ENCODE measurements around the gene KCMF1.

The KCMF1 gene

DNA sequence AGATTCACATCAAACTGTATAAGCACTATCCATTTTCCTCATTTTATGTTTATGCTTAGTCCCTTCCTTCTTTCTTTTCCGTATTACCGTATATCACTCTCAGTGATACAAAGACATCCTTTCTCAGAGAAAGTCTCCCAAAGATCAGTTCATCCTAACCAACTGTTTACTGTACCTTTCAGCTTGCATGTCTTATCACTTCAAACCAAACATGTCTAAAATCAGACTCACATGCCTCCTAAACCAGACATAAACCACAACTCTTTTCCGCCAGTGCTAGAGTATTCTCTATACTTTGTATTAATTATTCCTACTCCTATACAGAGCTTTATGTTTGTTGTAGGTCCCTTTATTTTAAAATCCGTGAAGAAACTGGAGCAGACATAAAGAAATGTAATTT lies 41.5 kb downstream of the KCMF1 start:
- DNase-seq, result no peak
- Histone ChIP-seq H3K27me3 (no peaks in the 10 kb centered on the region), H3K36me3 (no peaks in the 10 kb centered on the region; the same call in 1 of the 2 replicates), H3K4me3 (ENCODE audit: low read depth, low read length) (no peak overlapping the region), H3K9me3 (no peaks in the 10 kb centered on the region), H3K4me1 (no peaks in the 10 kb centered on the region)
- TF ChIP-seq, protein P1, sequence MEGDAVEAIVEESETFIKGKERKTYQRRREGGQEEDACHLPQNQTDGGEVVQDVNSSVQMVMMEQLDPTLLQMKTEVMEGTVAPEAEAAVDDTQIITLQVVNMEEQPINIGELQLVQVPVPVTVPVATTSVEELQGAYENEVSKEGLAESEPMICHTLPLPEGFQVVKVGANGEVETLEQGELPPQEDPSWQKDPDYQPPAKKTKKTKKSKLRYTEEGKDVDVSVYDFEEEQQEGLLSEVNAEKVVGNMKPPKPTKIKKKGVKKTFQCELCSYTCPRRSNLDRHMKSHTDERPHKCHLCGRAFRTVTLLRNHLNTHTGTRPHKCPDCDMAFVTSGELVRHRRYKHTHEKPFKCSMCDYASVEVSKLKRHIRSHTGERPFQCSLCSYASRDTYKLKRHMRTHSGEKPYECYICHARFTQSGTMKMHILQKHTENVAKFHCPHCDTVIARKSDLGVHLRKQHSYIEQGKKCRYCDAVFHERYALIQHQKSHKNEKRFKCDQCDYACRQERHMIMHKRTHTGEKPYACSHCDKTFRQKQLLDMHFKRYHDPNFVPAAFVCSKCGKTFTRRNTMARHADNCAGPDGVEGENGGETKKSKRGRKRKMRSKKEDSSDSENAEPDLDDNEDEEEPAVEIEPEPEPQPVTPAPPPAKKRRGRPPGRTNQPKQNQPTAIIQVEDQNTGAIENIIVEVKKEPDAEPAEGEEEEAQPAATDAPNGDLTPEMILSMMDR (IDR thresholded peaks at IDR 0.05; ENCODE audit: low read depth, low read length), result no peak

DNA sequence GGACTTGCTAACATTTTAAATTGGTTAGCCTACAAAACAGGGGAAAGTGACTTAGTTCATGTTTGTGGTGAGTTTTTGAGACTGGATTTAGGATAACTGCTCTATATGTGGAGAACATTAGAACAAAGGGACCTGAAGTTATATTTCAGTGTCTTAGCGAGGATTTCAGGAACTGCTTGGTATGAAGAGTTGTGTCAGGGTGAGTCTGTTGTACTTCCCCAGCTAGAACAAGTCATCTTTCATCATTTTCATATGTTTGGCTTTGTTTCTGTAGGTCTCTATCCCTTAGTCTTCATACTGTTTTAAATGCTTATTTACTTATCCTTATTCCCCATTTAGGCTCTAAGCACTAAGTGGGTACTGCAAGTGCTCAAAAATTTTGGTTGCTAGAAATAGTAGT lies 41.9 kb downstream of the KCMF1 start:
- Histone ChIP-seq H3K4me1 (no peaks in the 10 kb centered on the region), H3K36me3 (no peaks in the 10 kb centered on the region), H3K9me3 (no peaks in the 10 kb centered on the region), H3K27me3 (no peaks in the 10 kb centered on the region), H3K4me3 (ENCODE audit: low read depth, low read length) (no peak overlapping the region)
- TF ChIP-seq, protein P1 (IDR thresholded peaks at IDR 0.05; ENCODE audit: low read depth, low read length), result no peak
- no peak for DNase-seq

DNA sequence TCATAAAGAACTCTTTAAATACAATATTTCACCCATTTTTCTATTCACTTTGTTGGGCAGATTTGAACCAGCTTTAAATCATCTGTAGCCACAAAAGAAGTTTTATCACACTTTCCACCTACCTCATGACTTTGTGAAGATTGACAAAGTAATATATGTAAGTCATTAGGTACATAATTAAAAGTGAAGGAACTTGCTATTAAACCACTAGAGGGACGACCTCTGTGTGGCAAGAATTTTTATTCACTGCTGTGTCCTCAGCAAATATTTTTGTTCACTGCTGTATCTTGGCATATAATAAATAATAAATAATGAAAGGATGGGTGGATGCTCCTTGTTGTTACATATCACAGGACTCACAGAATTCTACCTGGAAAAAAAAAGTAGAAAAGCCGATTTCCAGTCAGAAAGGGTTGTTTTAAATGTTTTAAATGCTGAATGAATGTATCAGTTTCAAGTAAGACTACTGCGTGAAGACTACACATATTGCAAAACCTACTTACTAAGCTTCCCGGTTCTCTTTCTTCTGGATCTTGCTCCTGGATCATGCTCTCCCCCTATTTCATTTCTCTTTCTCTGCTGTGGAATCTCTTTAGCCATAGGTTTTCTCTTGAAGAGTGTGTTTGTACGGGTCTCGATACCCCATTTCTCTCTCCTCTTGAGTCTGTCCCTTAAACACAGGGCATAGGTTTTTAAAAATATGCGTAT lies 44.8 kb downstream of the KCMF1 start:
- no peak for DNase-seq
- no peak overlapping the region for H3K4me3 ChIP-seq (ENCODE audit: low read depth, low read length)
- no peaks in the 10 kb centered on the region for H3K4me1 ChIP-seq

GRCh38 chr2:85016446-85016845 lies 45.5 kb downstream of the KCMF1 start:
- Histone ChIP-seq H3K36me3 (no peaks in the 10 kb centered on the region), H3K4me3 (ENCODE audit: low read depth, low read length) (no peak overlapping the region), H3K4me1 (no peaks in the 10 kb centered on the region), H3K27me3 (no peaks in the 10 kb centered on the region), H3K9me3 (no peaks in the 10 kb centered on the region)
- no peak for DNase-seq
- TF ChIP-seq, protein P1 (IDR thresholded peaks at IDR 0.05; ENCODE audit: low read depth, low read length), result no peak

More for the DNA sequence above, 44.8 kb downstream of the KCMF1 start:
- H3K36me3 ChIP-seq, result no peaks in the 10 kb centered on the region
- TF ChIP-seq, protein P1 (IDR thresholded peaks at IDR 0.05; ENCODE audit: low read depth, low read length), result no peak
- H3K9me3 ChIP-seq, result no peaks in the 10 kb centered on the region
- H3K27me3 ChIP-seq, result no peaks in the 10 kb centered on the region

DNA sequence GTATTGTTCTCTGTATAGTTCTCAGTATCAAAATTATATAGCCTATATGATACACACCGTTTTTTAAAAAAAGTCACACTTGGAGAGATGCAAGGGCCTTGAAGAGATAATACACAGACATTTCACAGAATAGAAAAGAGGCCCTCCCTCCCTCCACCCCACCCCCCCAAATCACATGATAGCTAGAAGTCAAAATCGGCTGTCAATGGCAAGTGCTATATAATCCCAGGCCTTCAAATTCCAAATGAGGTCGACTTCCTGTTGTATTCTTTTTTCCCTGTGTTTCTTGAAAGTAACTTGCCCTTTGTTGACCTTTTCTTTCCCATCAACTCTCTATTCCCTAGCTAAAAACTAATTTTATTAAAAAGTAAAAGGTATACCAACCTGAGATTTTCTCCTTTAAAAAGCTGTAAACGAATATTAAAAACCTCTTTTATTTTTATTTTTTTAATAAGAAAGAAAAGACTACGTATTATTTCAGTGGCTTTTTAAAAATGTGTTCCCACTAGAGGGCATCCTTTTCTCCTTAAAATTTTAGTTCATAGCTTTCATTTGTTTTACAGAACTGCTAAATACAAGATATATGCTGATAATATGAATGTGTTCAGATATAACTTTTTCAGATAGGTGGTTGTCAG lies 46.6 kb downstream of the KCMF1 start:
- Histone ChIP-seq H3K4me1 (no peaks in the 10 kb centered on the region), H3K36me3 (no peaks in the 10 kb centered on the region), H3K9me3 (no peaks in the 10 kb centered on the region), H3K4me3 (ENCODE audit: low read depth, low read length) (no peak overlapping the region), H3K27me3 (no peaks in the 10 kb centered on the region)
- no peak for DNase-seq
- TF ChIP-seq, protein P1 (IDR thresholded peaks at IDR 0.05; ENCODE audit: low read depth, low read length), result no peak

DNA sequence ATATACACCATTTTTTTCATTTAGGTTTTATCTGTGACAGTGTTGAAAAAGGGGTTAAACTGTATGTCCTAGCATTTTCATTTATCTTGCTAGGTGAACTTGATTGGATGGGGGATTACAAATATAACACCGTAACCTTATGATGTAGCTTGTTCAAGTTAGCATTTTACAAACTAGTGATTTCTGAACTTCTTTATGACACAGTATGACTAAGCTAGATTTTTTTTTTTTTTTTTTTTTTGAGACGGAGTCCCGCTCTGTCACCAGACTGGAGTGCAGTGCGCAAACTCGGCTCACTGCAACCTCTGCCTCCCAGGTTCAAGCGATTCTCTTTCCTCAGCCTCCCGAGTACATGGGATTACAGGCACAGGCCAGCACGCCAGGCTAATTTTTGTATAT lies 47.1 kb downstream of the KCMF1 start:
- Histone ChIP-seq H3K27me3 (no peaks in the 10 kb centered on the region), H3K36me3 (no peaks in the 10 kb centered on the region), H3K4me1 (no peaks in the 10 kb centered on the region), H3K9me3 (no peaks in the 10 kb centered on the region), H3K4me3 (ENCODE audit: low read depth, low read length) (no peak overlapping the region)
- no peak for DNase-seq
- TF ChIP-seq, protein P1 (IDR thresholded peaks at IDR 0.05; ENCODE audit: low read depth, low read length), result no peak

Measured in BE2C (cell line).